ENCODE measurements around the gene GLYATL3.

GLYATL3 gene

DNA sequence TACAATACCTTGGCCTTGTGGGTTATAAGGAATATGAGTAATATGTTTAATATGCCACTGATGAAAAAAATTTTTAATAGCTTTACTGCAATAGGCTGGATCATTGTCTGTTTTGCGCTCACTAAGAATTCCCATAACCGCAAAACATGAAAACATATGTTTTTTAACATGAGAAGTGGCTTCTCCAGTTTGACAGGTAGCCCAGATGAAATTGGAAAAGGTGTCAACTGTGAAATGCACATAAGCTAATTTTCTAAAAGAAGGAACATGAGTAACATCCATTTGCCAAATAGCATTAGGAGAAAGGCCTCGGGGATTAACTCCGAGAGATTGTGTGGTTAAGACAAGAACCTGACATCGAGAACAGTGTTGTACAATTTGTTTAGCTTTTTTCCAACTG, 4.9 kb downstream of the GLYATL3 start:
- no peak for TF ChIP-seq POLR2AphosphoS5 (IDR thresholded peaks at IDR 0.05; ENCODE audit: borderline replicate concordance, low read depth, low read length)
- TF ChIP-seq EZH2 (IDR thresholded peaks at IDR 0.05) = no peak
- no peak for TF ChIP-seq FOXP2 (optimal IDR thresholded peaks at IDR 0.05; ENCODE audit: control extremely low read depth, extremely low read length, insufficient read depth)
- DNase-seq (ENCODE audit: low read depth, low spot score) = no peak
- H3K36me3 ChIP-seq (ENCODE audit: insufficient read depth, low read length) = no peaks in the 10 kb centered on the region

DNA sequence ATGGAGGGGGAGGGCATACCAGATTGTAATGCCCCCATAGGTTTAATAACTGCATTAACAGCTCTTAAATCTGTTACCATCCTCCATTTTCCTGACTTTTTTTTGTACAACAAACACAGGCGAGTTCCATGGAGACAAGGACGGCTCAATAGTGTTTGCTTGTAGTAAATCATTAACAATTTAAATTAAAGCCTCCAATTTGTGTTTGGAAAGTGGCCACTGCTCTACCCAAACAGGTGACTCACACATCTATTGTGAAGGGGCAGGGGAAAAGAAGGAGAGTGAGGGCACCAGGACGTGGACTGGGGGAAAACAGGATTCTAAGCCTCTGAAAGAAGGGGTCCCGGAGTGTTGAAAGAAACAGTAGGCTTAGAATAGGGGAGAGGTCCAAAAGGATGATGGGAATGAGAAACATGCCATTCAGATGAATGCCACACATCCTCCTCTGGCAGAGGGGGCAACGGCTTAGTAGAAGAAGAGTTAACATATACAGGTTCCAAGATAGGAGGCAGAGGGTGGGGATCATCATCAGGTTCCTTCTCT, 6.9 kb downstream of the GLYATL3 start:
- H3K9me3 ChIP-seq (ENCODE audit: low read depth, low read length) = no peaks in the 10 kb centered on the region
- no peak overlapping the region for H3K4me3 ChIP-seq
- H3K9ac ChIP-seq (ENCODE audit: insufficient read length) = no peak overlapping the region
- no peak for DNase-seq (ENCODE audit: low read depth, low spot score)
- no peaks in the 10 kb centered on the region for H3K36me3 ChIP-seq (ENCODE audit: insufficient read depth, low read length)
- TF ChIP-seq FOXP2 (optimal IDR thresholded peaks at IDR 0.05; ENCODE audit: control extremely low read depth, extremely low read length, insufficient read depth) (no peak), EZH2 (IDR thresholded peaks at IDR 0.05) (no peak), POLR2AphosphoS5 (IDR thresholded peaks at IDR 0.05; ENCODE audit: borderline replicate concordance, low read depth, low read length) (no peak)
- H3K27ac ChIP-seq = no peak overlapping the region

More for the DNA sequence above, 4.9 kb downstream of the GLYATL3 start:
- H3K9ac ChIP-seq (ENCODE audit: insufficient read length) = no peak overlapping the region
- no peaks in the 10 kb centered on the region for H3K9me3 ChIP-seq (ENCODE audit: low read depth, low read length)
- H3K27ac ChIP-seq = no peak overlapping the region
- H3K4me3 ChIP-seq = no peak overlapping the region

DNA sequence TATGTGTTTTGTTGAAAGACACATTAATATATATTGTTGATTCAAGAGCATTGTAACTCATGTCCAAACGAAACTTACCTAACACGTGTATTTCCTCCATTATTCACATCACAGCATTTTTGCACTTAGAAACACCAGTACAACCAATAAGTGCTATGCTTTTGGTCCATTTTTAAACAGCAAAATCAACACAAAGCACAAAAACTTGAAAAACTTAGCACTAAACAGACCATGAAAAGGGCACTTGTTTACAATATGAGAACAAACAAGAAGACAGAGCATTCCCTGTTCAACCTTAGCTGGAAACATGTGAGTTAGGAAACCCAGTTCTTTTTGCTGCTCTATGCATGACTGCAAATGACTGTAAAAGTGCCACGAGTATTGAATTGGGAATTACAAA, 9.6 kb downstream of the GLYATL3 start:
- Histone ChIP-seq H3K36me3 (ENCODE audit: insufficient read depth, low read length) (no peaks in the 10 kb centered on the region), H3K9ac (ENCODE audit: insufficient read length) (no peak overlapping the region), H3K4me3 (no peak overlapping the region), H3K9me3 (ENCODE audit: low read depth, low read length) (no peaks in the 10 kb centered on the region), H3K27ac (no peak overlapping the region)
- no peak for DNase-seq (ENCODE audit: low read depth, low spot score)
- TF ChIP-seq POLR2AphosphoS5 (IDR thresholded peaks at IDR 0.05; ENCODE audit: borderline replicate concordance, low read depth, low read length) (no peak), EZH2 (IDR thresholded peaks at IDR 0.05) (no peak), FOXP2 (optimal IDR thresholded peaks at IDR 0.05; ENCODE audit: control extremely low read depth, extremely low read length, insufficient read depth) (no peak)

DNA sequence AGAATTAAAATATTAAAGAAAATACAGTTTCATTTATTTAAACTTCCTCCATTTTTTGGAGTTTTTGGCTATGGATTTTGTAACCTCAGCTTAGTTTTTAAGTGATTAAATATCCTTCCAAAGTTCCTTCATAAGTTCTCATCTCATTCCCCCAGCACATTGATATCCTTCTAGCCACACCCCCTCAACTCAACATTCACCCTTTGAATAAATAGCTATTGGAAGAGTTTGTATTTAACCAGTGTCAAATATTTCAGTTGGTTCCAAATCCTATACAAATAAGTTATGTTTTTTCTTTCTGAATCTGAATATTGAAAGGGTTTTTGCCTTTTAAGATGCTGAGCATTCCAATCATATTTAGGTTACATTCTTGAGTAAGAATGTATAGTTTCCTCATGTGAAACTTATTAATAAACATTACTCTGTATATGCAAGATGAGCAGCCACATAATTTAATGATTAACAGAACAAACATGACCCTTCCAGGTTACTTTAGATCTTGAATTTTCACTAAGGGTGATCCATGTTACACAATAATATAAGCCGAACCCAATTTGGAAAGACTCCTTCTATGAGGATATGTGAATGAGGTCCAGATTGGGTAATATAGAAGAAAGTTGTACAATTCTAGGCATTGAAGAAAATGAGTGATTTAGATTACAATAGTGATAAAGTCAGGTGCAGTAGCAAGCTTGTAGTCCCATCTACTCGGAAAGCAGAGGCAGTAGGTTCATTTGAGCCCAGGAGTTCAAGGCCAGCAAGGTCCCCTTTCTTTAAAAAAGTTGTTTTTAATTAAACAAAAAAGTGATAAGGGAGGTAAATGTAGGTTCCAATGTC, 13.6 kb downstream of the GLYATL3 start:
- no peak overlapping the region for H3K9ac ChIP-seq (ENCODE audit: insufficient read length)
- no peaks in the 10 kb centered on the region for H3K36me3 ChIP-seq (ENCODE audit: insufficient read depth, low read length)
- no peaks in the 10 kb centered on the region for H3K9me3 ChIP-seq (ENCODE audit: low read depth, low read length)
- no peak overlapping the region for H3K4me3 ChIP-seq
- TF ChIP-seq EZH2 (IDR thresholded peaks at IDR 0.05) = no peak
- DNase-seq (ENCODE audit: low read depth, low spot score) = no peak
- H3K27ac ChIP-seq = peak overlapping the region; percentile 57

DNA sequence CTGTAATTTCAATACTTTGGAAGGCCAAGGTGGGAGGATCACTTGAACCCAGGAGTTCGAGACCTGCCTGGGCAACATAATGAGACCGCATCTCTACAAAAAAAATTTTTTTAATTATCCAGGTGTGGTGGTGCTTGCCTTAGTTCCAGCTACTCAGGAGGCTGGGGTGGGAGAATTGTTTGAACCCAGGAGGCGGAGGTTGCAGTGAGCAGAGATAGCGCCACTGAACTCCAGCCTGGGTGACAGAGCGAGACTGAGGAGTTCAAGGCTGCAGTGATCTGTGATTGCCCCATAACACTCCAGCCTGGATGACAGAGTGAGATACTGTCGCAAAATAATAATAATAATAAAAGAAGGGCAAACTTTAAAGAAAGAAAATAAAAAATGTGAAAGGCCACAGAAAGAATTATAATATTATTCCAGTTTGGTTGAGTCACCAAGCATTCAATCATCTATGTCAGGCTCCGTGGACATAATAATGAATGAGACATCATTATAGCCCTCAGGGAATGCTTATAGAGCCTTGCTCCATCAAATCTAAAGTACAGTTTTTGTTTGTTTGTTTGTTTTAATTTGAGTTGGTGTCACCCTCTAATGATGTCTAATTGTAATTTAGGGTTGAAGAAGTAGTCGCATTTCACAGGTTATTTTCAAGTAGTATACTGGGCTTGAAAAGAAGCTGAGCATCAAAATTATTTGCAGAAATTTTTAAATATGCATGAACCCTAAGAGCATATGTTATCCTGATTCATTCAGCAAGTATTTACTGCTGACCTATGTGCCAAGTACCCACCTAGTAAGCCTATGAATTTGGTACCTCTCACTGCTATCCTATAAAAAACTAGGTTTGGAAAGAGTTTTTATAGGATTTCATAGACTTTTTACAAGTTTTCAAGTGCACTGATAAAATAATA, 15.1 kb downstream of the GLYATL3 start:
- Histone ChIP-seq H3K9me3 (ENCODE audit: low read depth, low read length) (no peaks in the 10 kb centered on the region), H3K4me3 (no peak overlapping the region), H3K9ac (ENCODE audit: insufficient read length) (no peak overlapping the region), H3K27ac (no peak overlapping the region), H3K36me3 (ENCODE audit: insufficient read depth, low read length) (no peaks in the 10 kb centered on the region)
- no peak for TF ChIP-seq FOXP2 (optimal IDR thresholded peaks at IDR 0.05; ENCODE audit: control extremely low read depth, extremely low read length, insufficient read depth)
- no peak for TF ChIP-seq POLR2AphosphoS5 (IDR thresholded peaks at IDR 0.05; ENCODE audit: borderline replicate concordance, low read depth, low read length)
- no peak for TF ChIP-seq EZH2 (IDR thresholded peaks at IDR 0.05)
- DNase-seq (ENCODE audit: low read depth, low spot score) = no peak

DNA sequence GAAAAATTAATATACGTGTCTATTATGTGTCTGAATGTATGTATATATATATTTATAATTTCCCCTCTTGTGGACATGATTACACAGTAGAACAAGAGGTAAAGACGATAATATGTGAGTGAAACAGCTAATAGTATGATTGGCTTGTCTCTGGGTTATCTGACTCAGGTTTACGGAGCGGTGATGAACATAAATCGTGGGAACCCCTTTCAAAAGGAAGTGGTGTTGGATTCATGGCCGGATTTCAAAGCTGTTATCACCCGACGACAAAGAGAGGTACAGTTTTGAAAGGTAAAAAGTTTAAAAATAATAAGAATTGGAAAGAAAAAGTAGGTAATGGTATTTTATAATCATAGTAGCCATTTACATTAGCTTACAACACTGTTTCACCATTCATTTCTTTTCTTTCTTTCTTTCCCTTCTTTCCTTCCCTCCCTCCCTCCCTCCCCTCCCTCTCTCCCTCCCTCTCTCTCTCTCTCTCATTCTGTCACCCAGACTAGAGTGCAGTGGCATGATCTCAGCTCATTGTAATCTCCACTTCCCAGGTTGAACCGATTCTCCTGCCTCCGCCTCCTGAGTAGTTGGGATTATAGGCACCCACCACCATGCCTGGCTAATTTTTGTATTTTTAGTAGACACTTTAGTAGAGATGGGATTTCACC, 15.9 kb downstream of the GLYATL3 start:
- H3K4me3 ChIP-seq = no peak overlapping the region
- H3K36me3 ChIP-seq (ENCODE audit: insufficient read depth, low read length) = no peaks in the 10 kb centered on the region
- H3K9ac ChIP-seq (ENCODE audit: insufficient read length) = no peak overlapping the region
- DNase-seq (ENCODE audit: low read depth, low spot score) = no peak
- H3K27ac ChIP-seq = no peak overlapping the region
- TF ChIP-seq POLR2AphosphoS5 (IDR thresholded peaks at IDR 0.05; ENCODE audit: borderline replicate concordance, low read depth, low read length) (no peak), FOXP2 (optimal IDR thresholded peaks at IDR 0.05; ENCODE audit: control extremely low read depth, extremely low read length, insufficient read depth) (no peak), EZH2 (IDR thresholded peaks at IDR 0.05) (no peak)
- no peaks in the 10 kb centered on the region for H3K9me3 ChIP-seq (ENCODE audit: low read depth, low read length)

DNA sequence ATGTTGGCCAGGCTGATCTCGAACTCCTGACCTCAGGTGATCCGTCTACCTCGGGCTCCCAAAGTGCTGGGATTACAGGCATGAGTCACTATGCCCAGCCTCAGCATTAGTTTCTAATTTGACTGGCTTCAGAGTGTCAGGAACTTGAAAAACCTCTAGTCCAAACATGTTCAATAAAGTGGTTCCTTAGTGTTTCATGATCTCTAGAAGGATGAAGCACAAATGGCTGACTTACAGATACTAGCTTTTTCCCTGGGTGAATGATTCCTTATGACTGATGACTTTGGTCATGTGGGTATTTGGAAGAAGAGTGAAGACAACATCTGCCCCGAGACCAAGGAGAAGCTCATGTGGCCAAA, 16.4 kb downstream of the GLYATL3 start:
- no peaks in the 10 kb centered on the region for H3K36me3 ChIP-seq (ENCODE audit: insufficient read depth, low read length)
- DNase-seq (ENCODE audit: low read depth, low spot score) = no peak
- H3K4me3 ChIP-seq = no peak overlapping the region
- TF ChIP-seq POLR2AphosphoS5 (IDR thresholded peaks at IDR 0.05; ENCODE audit: borderline replicate concordance, low read depth, low read length) (no peak), FOXP2 (optimal IDR thresholded peaks at IDR 0.05; ENCODE audit: control extremely low read depth, extremely low read length, insufficient read depth) (no peak), EZH2 (IDR thresholded peaks at IDR 0.05) (no peak)
- H3K9ac ChIP-seq (ENCODE audit: insufficient read length) = no peak overlapping the region
- H3K9me3 ChIP-seq (ENCODE audit: low read depth, low read length) = no peaks in the 10 kb centered on the region
- no peak overlapping the region for H3K27ac ChIP-seq

DNA sequence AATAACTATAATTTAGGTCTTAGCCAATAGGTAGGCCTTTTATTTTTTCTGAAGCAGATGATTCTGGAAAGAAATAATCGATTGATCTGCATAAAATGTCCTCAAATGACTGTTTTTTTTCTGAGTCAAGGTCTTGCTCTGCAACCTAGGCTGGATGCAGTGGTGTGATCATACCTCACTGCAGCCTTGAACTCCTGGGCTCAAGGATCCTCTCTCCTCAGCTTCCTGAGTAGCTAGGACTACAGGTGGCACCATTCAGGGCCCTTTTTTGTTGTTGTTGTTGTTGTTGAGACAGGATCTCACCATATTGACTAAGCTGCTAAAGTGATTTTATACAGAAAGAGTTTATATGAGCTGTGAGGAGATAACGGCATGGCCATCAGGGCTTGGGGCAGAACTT, 18.2 kb downstream of the GLYATL3 start:
- Histone ChIP-seq H3K27ac (no peak overlapping the region), H3K36me3 (ENCODE audit: insufficient read depth, low read length) (no peaks in the 10 kb centered on the region), H3K9me3 (ENCODE audit: low read depth, low read length) (no peaks in the 10 kb centered on the region), H3K4me3 (no peak overlapping the region), H3K9ac (ENCODE audit: insufficient read length) (no peak overlapping the region)
- DNase-seq (ENCODE audit: low read depth, low spot score) = no peak
- no peak for TF ChIP-seq FOXP2 (optimal IDR thresholded peaks at IDR 0.05; ENCODE audit: control extremely low read depth, extremely low read length, insufficient read depth)
- no peak for TF ChIP-seq EZH2 (IDR thresholded peaks at IDR 0.05)
